Activated B cell treated with CpG ODN at 0.5 μM for 24 hours (primary cell): ENCODE results near the gene COX8C. TPM values are rescaled to one million over a fixed set of nuclear protein-coding genes. Genes with fewer than 3 reads are reported as not detected.

Experiments used
- ATAC-seq: fragments of 200-7000 bp; cut with Tn5 transposase; one replicate; pipeline ENCODE4 v1.10.0; 2021; ENCODE audit warnings: low read depth, mild to moderate bottlenecking, moderate library complexity
- CTCF ChIA-PET: fragments of 350-600 bp; sonication (Branson Sonifier 250); formaldehyde crosslinking; loops from one replicate; lab custom pipeline; 2021; ENCODE audit warnings: antibody characterized with exemption; lab: Charles Lee
- POLR2A ChIA-PET: fragments of 350-600 bp; sonication (Branson Sonifier 250); formaldehyde crosslinking; loops from one replicate; lab custom pipeline; 2021; ENCODE audit warnings: antibody characterized with exemption; lab: Charles Lee
- DNase-seq: peaks from one replicate; pipeline ENCODE4 v3.0.0; 2022
- H3K27ac Mint-ChIP-seq: one replicate; pipeline ENCODE4 v1.8.0; 2020; ENCODE audit warnings: mixed read lengths
- H3K27me3 Mint-ChIP-seq: one replicate; pipeline ENCODE4 v1.8.0; 2021; ENCODE audit warnings: mixed read lengths
- H3K36me3 Mint-ChIP-seq: one replicate; pipeline ENCODE4 v1.8.0; 2021; ENCODE audit warnings: low read depth, mixed read lengths
- H3K4me1 Mint-ChIP-seq: one replicate; pipeline ENCODE4 v1.8.0; 2021; ENCODE audit warnings: mixed read lengths
- H3K4me3 Mint-ChIP-seq: one replicate; pipeline ENCODE4 v1.8.0; 2020; ENCODE audit warnings: mild to moderate bottlenecking, mixed read lengths
- H3K9me3 Mint-ChIP-seq: one replicate; pipeline ENCODE4 v1.8.0; 2020; ENCODE audit warnings: mixed read lengths
- intact Hi-C: fragments of 100-400 bp; cut with micrococcal nuclease; formaldehyde crosslinking; loops from one replicate; pipeline ENCODE4 v1.15.1; 2024
- total RNA-seq: library from RNA; stranded (reverse); gene quantifications from 2 replicates; pipeline ENCODE4 v1.2.3, GENCODE V29; 2022
- TF ChIP-seq, protein P1 (sequence below): fragments of 200-600 bp; IDR thresholded peaks from one replicate; pipeline ENCODE4 v1.8.0; 2022; ENCODE audit warnings: antibody characterized with exemption, mild to moderate bottlenecking

COX8C gene
- total RNA-seq, 1 donor from 2014 or later: not detected

- POLR2A ChIA-PET: interaction anchor here (0.6 kb wide), 1 partner anchor 51 kb away, joined by 3 read pairs; no protein-coding TSS in a partner anchor
- TF ChIP-seq, protein P1, sequence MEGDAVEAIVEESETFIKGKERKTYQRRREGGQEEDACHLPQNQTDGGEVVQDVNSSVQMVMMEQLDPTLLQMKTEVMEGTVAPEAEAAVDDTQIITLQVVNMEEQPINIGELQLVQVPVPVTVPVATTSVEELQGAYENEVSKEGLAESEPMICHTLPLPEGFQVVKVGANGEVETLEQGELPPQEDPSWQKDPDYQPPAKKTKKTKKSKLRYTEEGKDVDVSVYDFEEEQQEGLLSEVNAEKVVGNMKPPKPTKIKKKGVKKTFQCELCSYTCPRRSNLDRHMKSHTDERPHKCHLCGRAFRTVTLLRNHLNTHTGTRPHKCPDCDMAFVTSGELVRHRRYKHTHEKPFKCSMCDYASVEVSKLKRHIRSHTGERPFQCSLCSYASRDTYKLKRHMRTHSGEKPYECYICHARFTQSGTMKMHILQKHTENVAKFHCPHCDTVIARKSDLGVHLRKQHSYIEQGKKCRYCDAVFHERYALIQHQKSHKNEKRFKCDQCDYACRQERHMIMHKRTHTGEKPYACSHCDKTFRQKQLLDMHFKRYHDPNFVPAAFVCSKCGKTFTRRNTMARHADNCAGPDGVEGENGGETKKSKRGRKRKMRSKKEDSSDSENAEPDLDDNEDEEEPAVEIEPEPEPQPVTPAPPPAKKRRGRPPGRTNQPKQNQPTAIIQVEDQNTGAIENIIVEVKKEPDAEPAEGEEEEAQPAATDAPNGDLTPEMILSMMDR: no peak
- no peaks in the 10 kb centered on the region for H3K9me3 Mint-ChIP-seq
- no peaks in the 10 kb centered on the region for H3K27me3 Mint-ChIP-seq
- no peak for DNase-seq
- ATAC-seq: no peak
- H3K4me1 Mint-ChIP-seq: peaks cover 51% of the 10 kb centered on the region
- no peaks in the 10 kb centered on the region for H3K36me3 Mint-ChIP-seq
- H3K4me3 Mint-ChIP-seq: no peak overlapping the region
- CTCF ChIA-PET: interaction anchor here (0.8 kb wide), 1 partner anchor 208 kb away, joined by 3 read pairs; no protein-coding TSS in a partner anchor
- no peak overlapping the region for H3K27ac Mint-ChIP-seq
- intact Hi-C loops: no loop called here
Observed at GRCh38 chr14:93302688-93303581, 44.0 kb upstream of the COX8C start.

DNA sequence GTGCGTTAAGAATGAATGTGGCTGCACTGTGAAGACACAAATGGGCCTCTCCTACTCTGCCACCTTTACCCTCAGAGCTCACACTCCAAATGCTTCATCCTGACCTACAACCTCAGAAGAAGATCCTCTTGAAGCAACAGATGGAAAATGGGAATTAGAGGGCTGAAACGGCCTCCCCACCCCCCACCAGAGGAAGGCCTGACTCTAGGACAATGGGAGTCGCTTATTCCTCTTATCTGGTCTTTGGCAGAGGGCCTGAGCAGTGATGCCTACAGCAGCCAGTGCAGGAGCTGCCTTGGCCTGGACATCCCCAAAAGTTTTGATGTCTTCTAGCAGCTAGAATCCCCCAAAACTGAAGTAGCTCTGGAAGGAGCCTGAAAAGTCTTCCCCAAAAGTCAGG is 43.3 kb upstream of the COX8C start:
- no peaks in the 10 kb centered on the region for H3K9me3 Mint-ChIP-seq
- H3K27me3 Mint-ChIP-seq: no peaks in the 10 kb centered on the region
- DNase-seq (no peak), ATAC-seq (no peak)
- no peak overlapping the region for H3K27ac Mint-ChIP-seq
- peaks cover 4% of the 10 kb centered on the region for H3K36me3 Mint-ChIP-seq
- intact Hi-C loops: no loop called here
- peaks cover 50% of the 10 kb centered on the region for H3K4me1 Mint-ChIP-seq
- ChIA-PET POLR2A (no interaction called here), CTCF (no interaction called here)
- TF ChIP-seq, protein P1: no peak
- no peak overlapping the region for H3K4me3 Mint-ChIP-seq

GRCh38 chr14:93304771-93305170 is 42.2 kb upstream of the COX8C start:
- Mint-ChIP-seq H3K36me3 (peaks cover 5% of the 10 kb centered on the region), H3K27ac (no peak overlapping the region), H3K9me3 (no peaks in the 10 kb centered on the region), H3K27me3 (no peaks in the 10 kb centered on the region), H3K4me3 (no peak overlapping the region), H3K4me1 (peaks cover 46% of the 10 kb centered on the region)
- TF ChIP-seq, protein P1: no peak
- intact Hi-C loops: no loop called here
- ChIA-PET POLR2A (no interaction called here), CTCF (no interaction called here)
- ATAC-seq (no peak), DNase-seq (no peak)

- no peak overlapping the region for H3K4me3 Mint-ChIP-seq
- no peak overlapping the region for H3K27ac Mint-ChIP-seq
- intact Hi-C loops: no loop called here
- H3K4me1 Mint-ChIP-seq: peaks cover 36% of the 10 kb centered on the region
- POLR2A ChIA-PET: no interaction called here
- ATAC-seq: no peak
- H3K36me3 Mint-ChIP-seq: peaks cover 5% of the 10 kb centered on the region
- no peaks in the 10 kb centered on the region for H3K9me3 Mint-ChIP-seq
- no peaks in the 10 kb centered on the region for H3K27me3 Mint-ChIP-seq
- TF ChIP-seq, protein P1: no peak
- CTCF ChIA-PET: no interaction called here
- DNase-seq: no peak
Observed at GRCh38 chr14:93305725-93306418, 41.1 kb upstream of the COX8C start.

DNA sequence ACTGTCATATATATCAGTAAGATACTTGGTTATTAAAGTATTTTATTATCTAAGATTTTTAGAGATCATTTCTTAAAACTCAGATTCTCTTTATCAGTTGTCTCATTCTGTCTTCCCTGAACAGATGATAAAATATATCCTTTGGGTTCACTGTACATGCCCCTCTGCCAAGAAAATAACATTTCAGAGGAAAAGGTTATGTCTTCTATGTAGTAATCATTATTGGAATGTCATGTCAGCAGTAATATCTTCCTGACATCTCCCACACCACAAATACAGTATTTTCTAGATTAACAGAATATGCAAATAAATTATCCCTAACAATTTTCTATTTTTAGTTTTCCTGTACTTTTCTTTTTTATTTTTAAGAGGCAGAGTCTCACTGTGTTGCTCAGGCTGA is 40.2 kb upstream of the COX8C start:
- no peaks in the 10 kb centered on the region for H3K27me3 Mint-ChIP-seq
- ATAC-seq (no peak), DNase-seq (no peak)
- CTCF ChIA-PET: no interaction called here
- POLR2A ChIA-PET: no interaction called here
- TF ChIP-seq, protein P1: no peak
- no peak overlapping the region for H3K4me3 Mint-ChIP-seq
- H3K9me3 Mint-ChIP-seq: no peaks in the 10 kb centered on the region
- H3K36me3 Mint-ChIP-seq: peaks cover 5% of the 10 kb centered on the region
- H3K4me1 Mint-ChIP-seq: peaks cover 35% of the 10 kb centered on the region
- intact Hi-C loops: no loop called here
- H3K27ac Mint-ChIP-seq: no peak overlapping the region
